GM12872 (cell line): ENCODE data around the gene KCNIP4.

ENCODE experiments used
- CTCF ChIP-seq: IDR thresholded peaks from 3 replicates; pipeline ENCODE4 v1.5.1; 2011; ENCODE audit warnings: low read depth, mild to moderate bottlenecking, low read length, moderate library complexity; ENCODE audit not compliant: insufficient read depth

The KCNIP4 gene

GRCh38 chr4:21552455-21552854 lies 396.1 kb downstream of the KCNIP4 start:
- no peak for TF ChIP-seq CTCF

GRCh38 chr4:21544955-21545354 lies 403.6 kb downstream of the KCNIP4 start:
- TF ChIP-seq CTCF = no peak

- no peak for TF ChIP-seq CTCF
Measured at GRCh38 chr4:21544415-21544814, 404.2 kb downstream of the KCNIP4 start.

GRCh38 chr4:21543514-21543913 lies 405.1 kb downstream of the KCNIP4 start:
- no peak for TF ChIP-seq CTCF

DNA sequence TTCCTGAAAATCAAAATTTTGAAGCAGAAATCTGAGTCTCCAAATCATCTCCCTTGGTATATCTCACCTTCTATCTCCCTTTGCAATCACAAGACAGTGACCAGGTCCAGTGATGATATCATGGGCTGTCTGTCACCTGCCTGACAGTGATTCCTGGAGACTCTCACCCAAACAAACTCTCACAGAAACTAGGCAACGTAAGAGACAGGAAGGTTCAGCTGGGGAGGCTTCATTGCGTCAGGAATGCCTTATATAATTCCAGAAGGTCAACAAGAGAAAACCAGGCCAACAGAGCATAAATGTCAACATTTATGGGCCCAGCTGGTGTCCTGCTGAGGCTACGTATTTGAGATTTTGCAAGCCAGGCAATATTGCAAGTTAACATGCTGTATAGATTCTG lies 412.7 kb downstream of the KCNIP4 start:
- no peak for TF ChIP-seq CTCF

DNA sequence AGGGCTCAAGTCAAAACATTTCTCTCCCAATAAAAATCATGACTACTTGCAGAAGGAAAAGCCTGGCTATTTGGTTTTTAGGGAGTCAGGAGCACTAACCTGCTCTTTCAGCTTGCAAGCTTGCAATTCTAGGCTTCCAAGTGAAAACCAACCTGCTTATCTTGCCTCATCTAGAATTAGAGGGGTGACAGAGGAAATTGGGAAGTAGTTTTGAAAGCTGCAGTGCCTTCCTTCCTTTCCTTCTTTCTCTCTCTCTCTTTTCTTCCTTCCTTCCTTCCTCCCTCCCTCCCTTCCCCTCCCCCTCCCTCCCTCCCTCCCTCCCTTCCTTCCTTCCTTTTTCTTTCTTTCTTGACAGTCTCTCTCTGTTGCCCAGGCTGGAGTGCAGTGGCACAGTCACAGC lies 417.5 kb downstream of the KCNIP4 start:
- TF ChIP-seq CTCF = no peak

- no peak for TF ChIP-seq CTCF
Measured at GRCh38 chr4:21529214-21529613, 419.4 kb downstream of the KCNIP4 start.

DNA sequence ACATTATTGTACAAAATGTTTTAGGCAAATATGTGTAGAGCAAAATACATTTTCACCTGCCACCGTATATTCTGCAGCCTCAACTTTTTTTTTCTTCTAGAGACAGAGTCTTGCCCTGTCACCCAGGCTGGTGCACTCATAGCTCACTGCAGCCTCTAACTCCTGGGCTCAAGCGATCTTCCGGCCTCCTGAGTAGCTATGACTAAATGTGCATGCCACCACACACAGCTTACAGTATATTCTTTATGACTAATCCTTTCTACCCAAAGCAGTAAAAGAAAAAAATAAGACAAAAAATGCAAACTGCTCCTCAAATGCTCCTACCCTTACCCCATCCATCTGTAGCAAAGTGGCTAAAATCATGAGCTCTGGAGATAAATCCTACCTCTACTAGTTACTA lies 426.3 kb downstream of the KCNIP4 start:
- TF ChIP-seq CTCF = no peak
